ENCODE data around the gene ARMC10.
"Not testable (repeated sequence)": the region's sequence is repeated elsewhere in the genome, so short reads cannot be mapped to it uniquely, and the experiment has no call there.

- TF ChIP-seq POLR2A, CTCF, POLR2AphosphoS5 (IDR thresholded peaks at IDR 0.05): not testable (repeated sequence)
Measured at GRCh38 chr7:103037823-103038739, 36.9 kb upstream of the ARMC10 start.
